Activated naive CD4-positive, alpha-beta T cell treated with anti-CD3 and anti-CD28 coated beads, Interleukin-2, amount 50 U/mL, for 72 hours (primary cell): ENCODE measurements around the gene HNRNPA1L2. TPM values are rescaled to one million over a fixed set of nuclear protein-coding genes. Genes with fewer than 3 reads are reported as not detected.
"Not testable (repeated sequence)": the region's sequence is repeated elsewhere in the genome, so short reads cannot be mapped to it uniquely, and the experiment has no call there.

Experiments used
- ATAC-seq, 2 donors: fragments of 150-1000 bp; cut with Tn5 transposase; 2 replicates each; pipeline ENCODE4 v1.10.0; 2021; ENCODE audit warnings: mild to moderate bottlenecking in 2 of 2, moderate library complexity in 2 of 2
- DNase-seq, 2 donors: peaks; one replicate each; pipeline ENCODE4 v3.0.0; 2021 to 2022; ENCODE audit warnings: low spot score in 2 of 2
- H3K27ac Mint-ChIP-seq, 2 donors: one replicate each; pipeline ENCODE4 v1.8.0; 2022; ENCODE audit warnings: mild to moderate bottlenecking in 2 of 2, mixed read lengths in 2 of 2
- H3K36me3 Mint-ChIP-seq, 2 donors: one replicate each; pipeline ENCODE4 v1.8.0; 2022; ENCODE audit warnings: mixed read lengths in 2 of 2
- H3K9me3 Mint-ChIP-seq, 2 donors: one replicate each; pipeline ENCODE4 v1.8.0; 2022; ENCODE audit warnings: mixed read lengths in 2 of 2
- total RNA-seq, 2 donors: library from RNA; stranded (reverse); gene quantifications; one replicate each; pipeline ENCODE4 v1.2.3, GENCODE V29; 2022

Gene HNRNPA1L2
- total RNA-seq = 1 to 10 TPM; 3.1 to 8.5 TPM

GRCh38 chr13:52642131-52642530, at the start of gene HNRNPA1L2:
HNRNPA1L2 (plus strand) TSS chr13:52642431; CDS start chr13:52642493, 62 bp downstream.
- H3K27ac Mint-ChIP-seq = peak within 1 kb of the TSS in 1 of 2 donors; percentile 1
- peaks cover 11 to 18% of the 10 kb centered on the region in 2 donors for H3K36me3 Mint-ChIP-seq
- no peaks in the 10 kb centered on the region for H3K9me3 Mint-ChIP-seq
- no peak for ATAC-seq
- DNase-seq = no peak

- not testable (repeated sequence) for DNase-seq, H3K9me3 Mint-ChIP-seq, ATAC-seq, H3K36me3 Mint-ChIP-seq, H3K27ac Mint-ChIP-seq
These were observed 49.1 kb upstream of the HNRNPA1L2 start for GRCh38 chr13:52593175-52593574.

- H3K27ac Mint-ChIP-seq = not testable (repeated sequence)
These were observed 48.4 kb upstream of the HNRNPA1L2 start for GRCh38 chr13:52593812-52594211.

GRCh38 chr13:52594295-52594694, 47.9 kb upstream of the HNRNPA1L2 start:
- not testable (repeated sequence) for ATAC-seq, H3K36me3 Mint-ChIP-seq, H3K9me3 Mint-ChIP-seq

More at GRCh38 chr13:52593812-52594211, 48.4 kb upstream of the HNRNPA1L2 start:
- not testable (repeated sequence) for H3K9me3 Mint-ChIP-seq, ATAC-seq, DNase-seq, H3K36me3 Mint-ChIP-seq

GRCh38 chr13:52597676-52598075, 44.6 kb upstream of the HNRNPA1L2 start:
- Mint-ChIP-seq H3K9me3 (no peaks in the 10 kb centered on the region), H3K36me3 (no peaks in the 10 kb centered on the region), H3K27ac (no peak overlapping the region)
- ATAC-seq (no peak), DNase-seq (no peak)

More at GRCh38 chr13:52594295-52594694, 47.9 kb upstream of the HNRNPA1L2 start:
- not testable (repeated sequence) for DNase-seq, H3K27ac Mint-ChIP-seq

GRCh38 chr13:52599037-52599847, 43.0 kb upstream of the HNRNPA1L2 start:
- no peak for DNase-seq
- peak; percentile 16 to 22 for ATAC-seq
- Mint-ChIP-seq H3K36me3 (no peaks in the 10 kb centered on the region), H3K27ac (no peak overlapping the region), H3K9me3 (no peaks in the 10 kb centered on the region)

GRCh38 chr13:52599848-52600603, 42.2 kb upstream of the HNRNPA1L2 start:
- no peak overlapping the region for H3K27ac Mint-ChIP-seq
- DNase-seq (peak in 1 of 2 donors; percentile 6), ATAC-seq (peak; percentile 64 to 77)
- H3K9me3 Mint-ChIP-seq = no peaks in the 10 kb centered on the region
- H3K36me3 Mint-ChIP-seq = no peaks in the 10 kb centered on the region

GRCh38 chr13:52600666-52601065, 41.6 kb upstream of the HNRNPA1L2 start:
- Mint-ChIP-seq H3K27ac (no peak overlapping the region), H3K36me3 (no peaks in the 10 kb centered on the region), H3K9me3 (no peaks in the 10 kb centered on the region)
- DNase-seq (no peak), ATAC-seq (no peak)

GRCh38 chr13:52603316-52603715, 38.9 kb upstream of the HNRNPA1L2 start:
- ATAC-seq, H3K9me3 Mint-ChIP-seq, H3K36me3 Mint-ChIP-seq, DNase-seq, H3K27ac Mint-ChIP-seq: not testable (repeated sequence)

GRCh38 chr13:52606126-52606525, 36.1 kb upstream of the HNRNPA1L2 start:
- ATAC-seq = peak in 1 of 2 donors; percentile 26
- not testable (repeated sequence) for H3K36me3 Mint-ChIP-seq, H3K9me3 Mint-ChIP-seq, H3K27ac Mint-ChIP-seq, DNase-seq

GRCh38 chr13:52606795-52607194, 35.4 kb upstream of the HNRNPA1L2 start:
- not testable (repeated sequence) for H3K36me3 Mint-ChIP-seq, ATAC-seq, H3K27ac Mint-ChIP-seq, H3K9me3 Mint-ChIP-seq, DNase-seq

- not testable (repeated sequence) for H3K9me3 Mint-ChIP-seq, ATAC-seq, DNase-seq, H3K27ac Mint-ChIP-seq, H3K36me3 Mint-ChIP-seq
These were observed 34.0 kb upstream of the HNRNPA1L2 start for GRCh38 chr13:52608184-52608583.

GRCh38 chr13:52609013-52609606, 33.1 kb upstream of the HNRNPA1L2 start:
- H3K27ac Mint-ChIP-seq, H3K9me3 Mint-ChIP-seq, H3K36me3 Mint-ChIP-seq, DNase-seq: not testable (repeated sequence)
- ATAC-seq = peak; percentile 43 to 59

- not testable (repeated sequence) for H3K27ac Mint-ChIP-seq, DNase-seq, H3K9me3 Mint-ChIP-seq, H3K36me3 Mint-ChIP-seq, ATAC-seq
These were observed 32.1 kb upstream of the HNRNPA1L2 start for GRCh38 chr13:52610158-52610557.

- H3K27ac Mint-ChIP-seq = no peak overlapping the region
- H3K9me3 Mint-ChIP-seq = peaks cover 0 to 3% of the 10 kb centered on the region in 2 donors
- peaks cover 0 to 4% of the 10 kb centered on the region in 2 donors for H3K36me3 Mint-ChIP-seq
- no peak for ATAC-seq
- no peak for DNase-seq
These were observed 27.0 kb upstream of the HNRNPA1L2 start for GRCh38 chr13:52615134-52615801.

GRCh38 chr13:52615812-52616211, 26.4 kb upstream of the HNRNPA1L2 start:
- H3K36me3 Mint-ChIP-seq = peaks cover 0 to 4% of the 10 kb centered on the region in 2 donors
- H3K9me3 Mint-ChIP-seq = peaks cover 0 to 3% of the 10 kb centered on the region in 2 donors
- DNase-seq = no peak
- peak overlapping the region in 1 of 2 donors; percentile 90 for H3K27ac Mint-ChIP-seq
- ATAC-seq = peak in 1 of 2 donors; percentile 33
